Measurements from ENCODE around the gene DLEC1.

DLEC1 gene

DNA sequence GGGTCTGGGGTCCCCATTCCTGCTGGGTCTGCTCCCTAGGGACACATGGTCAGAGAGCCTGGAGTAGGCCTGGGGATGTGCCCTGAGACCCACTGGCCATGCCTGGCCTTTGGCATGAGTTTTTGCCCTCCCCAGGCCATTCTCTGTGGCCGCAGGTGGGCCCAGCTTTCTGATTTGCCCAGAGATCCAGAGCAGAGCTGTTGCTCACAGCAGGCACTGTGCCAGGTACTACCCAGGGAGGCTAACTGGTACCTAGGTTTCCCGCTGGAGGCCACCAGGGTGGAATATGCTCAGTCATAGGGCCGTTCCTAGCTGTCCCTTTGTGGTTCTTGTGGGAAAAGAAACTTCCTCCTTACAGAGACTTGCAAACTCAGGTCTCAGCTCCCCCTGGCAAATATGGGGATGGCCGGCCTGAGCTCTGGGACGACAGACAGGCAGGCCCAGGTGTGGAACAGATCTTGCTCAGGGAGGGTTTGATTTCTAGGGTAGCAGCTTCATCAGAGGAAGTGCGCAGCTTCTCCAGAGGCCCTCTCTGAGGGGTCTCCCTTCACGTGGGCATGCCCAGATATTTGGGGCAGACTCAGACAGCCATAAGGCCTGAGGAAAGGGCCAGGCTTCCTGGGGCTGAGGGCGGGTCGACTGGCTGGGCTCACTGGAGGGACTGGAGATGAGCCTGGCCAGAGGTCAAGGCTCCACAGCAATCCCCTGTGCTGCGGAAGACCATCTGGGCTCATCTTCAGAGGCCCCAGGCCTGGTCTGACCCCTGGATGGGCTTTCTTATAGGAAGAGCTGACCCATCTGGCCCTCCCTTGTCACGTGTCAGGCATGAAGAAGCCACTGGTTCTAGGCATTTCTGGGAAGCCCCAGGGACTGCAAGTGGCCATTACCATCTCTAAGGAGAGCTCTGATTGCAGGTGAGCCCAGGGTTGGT, 69.9 kb downstream of the DLEC1 start:
- TF ChIP-seq, protein P1, sequence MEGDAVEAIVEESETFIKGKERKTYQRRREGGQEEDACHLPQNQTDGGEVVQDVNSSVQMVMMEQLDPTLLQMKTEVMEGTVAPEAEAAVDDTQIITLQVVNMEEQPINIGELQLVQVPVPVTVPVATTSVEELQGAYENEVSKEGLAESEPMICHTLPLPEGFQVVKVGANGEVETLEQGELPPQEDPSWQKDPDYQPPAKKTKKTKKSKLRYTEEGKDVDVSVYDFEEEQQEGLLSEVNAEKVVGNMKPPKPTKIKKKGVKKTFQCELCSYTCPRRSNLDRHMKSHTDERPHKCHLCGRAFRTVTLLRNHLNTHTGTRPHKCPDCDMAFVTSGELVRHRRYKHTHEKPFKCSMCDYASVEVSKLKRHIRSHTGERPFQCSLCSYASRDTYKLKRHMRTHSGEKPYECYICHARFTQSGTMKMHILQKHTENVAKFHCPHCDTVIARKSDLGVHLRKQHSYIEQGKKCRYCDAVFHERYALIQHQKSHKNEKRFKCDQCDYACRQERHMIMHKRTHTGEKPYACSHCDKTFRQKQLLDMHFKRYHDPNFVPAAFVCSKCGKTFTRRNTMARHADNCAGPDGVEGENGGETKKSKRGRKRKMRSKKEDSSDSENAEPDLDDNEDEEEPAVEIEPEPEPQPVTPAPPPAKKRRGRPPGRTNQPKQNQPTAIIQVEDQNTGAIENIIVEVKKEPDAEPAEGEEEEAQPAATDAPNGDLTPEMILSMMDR (IDR thresholded peaks at IDR 0.05; ENCODE audit: insufficient read depth, low read depth, low read length, missing control alignments) = no peak
- no peak overlapping the region for H3K4me3 ChIP-seq (ENCODE audit: low read depth, low read length)
- DNase-seq (ENCODE audit: low read depth) = no peak

DNA sequence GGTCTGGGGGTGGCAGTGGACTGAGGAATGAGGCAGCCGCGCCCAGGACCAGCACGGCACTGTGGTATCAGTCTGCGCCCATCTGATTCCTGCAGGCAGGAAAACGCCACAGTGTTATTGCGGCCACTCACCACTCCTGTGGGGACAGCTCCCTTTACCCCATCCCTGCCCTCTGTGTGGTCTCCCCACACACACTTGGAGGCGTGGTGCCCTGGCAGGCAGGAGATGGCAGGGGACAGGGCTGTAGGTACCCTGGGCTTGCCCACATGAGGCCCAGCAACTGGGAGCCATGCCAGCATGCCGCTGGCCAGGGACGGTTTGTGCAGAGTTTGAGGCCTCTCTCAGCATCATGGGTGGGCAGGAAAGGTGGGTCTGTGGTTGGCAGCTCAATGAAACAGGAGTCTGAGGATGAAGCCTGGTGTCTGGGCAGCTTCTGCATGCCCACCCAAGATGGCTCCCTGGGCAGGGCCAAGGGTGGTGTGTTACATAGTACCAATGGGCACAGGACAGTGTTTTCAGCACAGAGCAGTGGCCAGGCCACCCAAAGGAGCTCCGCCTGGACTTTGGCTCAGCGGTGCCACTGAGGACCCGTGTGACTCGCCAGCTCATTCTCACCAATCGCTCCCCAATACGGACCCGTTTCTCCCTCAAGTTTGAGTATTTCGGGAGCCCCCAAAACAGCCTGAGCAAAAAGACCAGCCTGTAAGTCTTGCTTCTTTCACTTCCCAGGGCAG, 70.7 kb downstream of the DLEC1 start:
- TF ChIP-seq, protein P1 (IDR thresholded peaks at IDR 0.05; ENCODE audit: insufficient read depth, low read depth, low read length, missing control alignments) = no peak
- no peak overlapping the region for H3K4me3 ChIP-seq (ENCODE audit: low read depth, low read length)
- DNase-seq (ENCODE audit: low read depth) = no peak

DNA sequence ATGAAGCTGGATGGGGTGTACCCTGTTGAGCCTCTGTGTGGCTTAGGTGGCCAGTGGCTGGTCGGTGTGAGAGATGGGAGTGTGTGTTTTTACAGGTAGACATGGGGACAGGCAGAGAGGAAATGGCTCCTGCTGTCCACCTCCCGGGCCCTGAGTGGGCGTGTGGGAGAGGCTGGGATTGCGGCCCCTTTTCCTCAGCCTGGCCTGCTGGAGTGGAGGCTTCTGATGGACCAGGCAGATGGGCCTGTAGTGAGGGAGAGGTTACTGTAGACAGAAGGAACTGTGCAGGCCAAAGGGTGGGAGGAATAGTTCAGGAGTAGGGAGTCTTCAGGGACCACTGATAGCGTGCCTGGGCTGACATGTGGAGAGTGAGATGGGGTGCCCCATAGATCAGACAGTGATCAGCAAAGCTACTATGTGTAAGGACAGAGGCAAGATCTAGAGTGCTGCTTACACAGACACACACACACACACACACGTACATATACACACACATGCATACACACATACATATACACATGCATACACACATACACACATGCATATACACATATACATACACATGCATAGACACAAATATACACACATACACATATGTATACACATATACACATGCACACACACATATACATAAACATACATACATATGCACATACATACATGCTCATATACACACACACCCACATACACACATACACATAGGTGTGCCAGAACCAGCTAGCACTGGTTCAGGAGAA, 71.5 kb downstream of the DLEC1 start:
- DNase-seq (ENCODE audit: low read depth) = no peak
- no peak overlapping the region for H3K4me3 ChIP-seq (ENCODE audit: low read depth, low read length)
- TF ChIP-seq, protein P1 (IDR thresholded peaks at IDR 0.05; ENCODE audit: insufficient read depth, low read depth, low read length, missing control alignments) = no peak

DNA sequence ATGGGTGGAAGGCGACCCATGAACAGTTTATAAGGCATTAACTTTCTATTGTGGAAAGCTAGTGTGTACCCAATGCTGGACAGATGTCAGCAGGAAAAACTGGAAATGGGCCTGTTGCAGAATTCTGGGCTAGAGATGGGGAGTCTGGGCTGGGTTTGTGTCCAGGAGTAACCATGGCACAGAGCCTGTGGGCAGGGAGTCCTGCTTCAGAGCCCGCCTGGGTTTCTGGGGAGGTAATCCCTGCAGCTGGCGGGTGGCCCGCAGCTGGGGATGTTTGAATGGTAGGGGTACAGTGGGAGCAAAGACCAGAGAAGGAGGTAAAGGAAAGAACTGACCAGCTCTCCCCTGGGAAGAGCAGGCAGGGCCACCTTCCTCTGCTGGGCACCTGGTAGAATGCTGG, 72.2 kb downstream of the DLEC1 start:
- TF ChIP-seq, protein P1 (IDR thresholded peaks at IDR 0.05; ENCODE audit: insufficient read depth, low read depth, low read length, missing control alignments) = no peak
- DNase-seq (ENCODE audit: low read depth) = no peak
- no peak overlapping the region for H3K4me3 ChIP-seq (ENCODE audit: low read depth, low read length)

DNA sequence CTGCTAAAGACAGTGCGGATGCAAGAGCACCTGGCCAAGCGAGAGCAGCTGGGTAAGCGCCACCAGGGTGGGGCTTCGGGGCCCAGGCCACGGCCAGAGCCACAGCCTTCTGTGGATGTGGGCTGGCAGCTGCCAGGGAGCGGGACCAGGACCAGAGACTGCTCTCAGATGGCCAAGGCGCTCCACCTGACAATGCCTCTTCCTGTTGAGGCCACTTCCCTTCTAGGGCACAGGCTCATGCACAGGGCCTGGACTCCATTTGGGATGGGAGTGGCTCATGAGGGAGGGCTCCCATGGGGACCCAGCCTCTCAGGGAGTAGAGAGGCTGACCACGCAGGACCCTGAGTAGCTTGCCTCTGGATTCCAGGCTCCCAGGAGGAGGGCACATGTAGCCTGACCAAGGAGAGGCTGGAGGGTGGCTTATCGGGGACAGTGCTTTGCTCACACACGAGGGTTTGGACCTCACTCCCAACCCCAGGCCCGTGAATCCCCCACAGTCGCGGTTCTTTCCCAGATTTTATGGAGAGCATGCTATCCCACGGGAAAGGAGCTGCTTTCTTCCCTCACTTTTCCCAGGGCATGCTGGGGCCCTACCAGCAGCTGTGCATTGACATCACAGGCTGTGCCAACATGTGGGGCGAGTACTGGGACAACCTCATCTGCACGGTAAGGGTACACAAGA, 72.8 kb downstream of the DLEC1 start:
- no peak overlapping the region for H3K4me3 ChIP-seq (ENCODE audit: low read depth, low read length)
- TF ChIP-seq, protein P1 (IDR thresholded peaks at IDR 0.05; ENCODE audit: insufficient read depth, low read depth, low read length, missing control alignments) = no peak
- DNase-seq (ENCODE audit: low read depth) = no peak

DNA sequence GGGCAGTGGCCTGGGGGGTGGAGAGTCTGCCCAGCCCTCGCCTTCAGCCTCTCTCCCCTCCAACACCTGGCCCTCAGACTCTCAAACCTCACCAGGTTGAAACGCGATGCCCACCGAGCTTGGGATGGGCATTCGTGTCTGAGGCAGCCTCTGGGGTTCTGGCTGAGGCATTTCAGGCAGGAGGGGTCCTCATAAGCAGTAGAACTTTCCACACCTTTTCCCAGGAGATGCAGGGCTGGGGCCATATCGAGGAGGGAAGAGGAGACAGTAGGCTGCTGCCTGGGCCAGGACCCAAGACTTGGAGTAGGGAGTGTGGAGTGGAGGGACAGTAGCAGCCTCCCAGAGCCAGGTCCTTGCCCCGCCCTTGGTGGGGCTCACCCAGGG, 73.4 kb downstream of the DLEC1 start:
- DNase-seq (ENCODE audit: low read depth) = no peak
- TF ChIP-seq, protein P1 (IDR thresholded peaks at IDR 0.05; ENCODE audit: insufficient read depth, low read depth, low read length, missing control alignments) = no peak
- H3K4me3 ChIP-seq (ENCODE audit: low read depth, low read length) = no peak overlapping the region
